ENCODE results near the gene ISL2. TPM values are rescaled to one million over a fixed set of nuclear protein-coding genes. Genes with fewer than 3 reads are reported as not detected.

Gene ISL2
- total RNA-seq, 1 experiment from 2014 or later: 0.51 TPM

- no peak for TF ChIP-seq REST (IDR thresholded peaks at IDR 0.05; ENCODE audit: insufficient read depth in 1 of 2, low read depth in 2 of 2, low read length in 1 of 2)
- TF ChIP-seq TCF7L2 (IDR thresholded peaks at IDR 0.05; ENCODE audit: low read depth, low read length): no peak
- no peak for TF ChIP-seq POLR2AphosphoS5 (IDR thresholded peaks at IDR 0.05; ENCODE audit: low read depth, low read length)
- no peak for TF ChIP-seq CTCF (IDR thresholded peaks at IDR 0.05)
- TF ChIP-seq SIN3A (IDR thresholded peaks at IDR 0.05; ENCODE audit: borderline replicate concordance, insufficient read depth, low read depth, low read length): no peak
- ChIA-PET POLR2A (no interaction called here), CTCF (no interaction called here)
- ATAC-seq (no peak), DNase-seq (ENCODE audit: low read depth, low spot score) (no peak)
- no TSS peak for BruUV-seq (replicated peaks)
- no peaks in the 10 kb centered on the region for H3K36me3 ChIP-seq (ENCODE audit: control insufficient read depth, insufficient read depth, low read length)
- no peak overlapping the region for H3K4me3 ChIP-seq (ENCODE audit: low read depth in 2 of 2, low read length in 2 of 2)
- in situ Hi-C loops (cut with HindIII; ENCODE audit: low pct_unique_long_range_greater_than_20kb, low sequenced_read_pairs): no loop called here
- no peaks in the 10 kb centered on the region for H3K9me3 ChIP-seq (ENCODE audit: control insufficient read depth, insufficient read depth, low read depth, low read length)
- H3K4me1 ChIP-seq (ENCODE audit: control insufficient read depth, insufficient read depth, low read length): no peaks in the 10 kb centered on the region
- H3K27me3 ChIP-seq (ENCODE audit: control insufficient read depth, insufficient read depth, low read length): no peaks in the 10 kb centered on the region; the same call in 1 of the 2 replicates
- no peak overlapping the region for H3K27ac ChIP-seq (ENCODE audit: low read length)
- intact Hi-C loops (cut with micrococcal nuclease; ENCODE audit: unreplicated experiment): no loop called here
Observed at GRCh38 chr15:76320012-76320411, 16.6 kb upstream of the ISL2 start.

GRCh38 chr15:76321171-76321570 is 15.4 kb upstream of the ISL2 start:
- intact Hi-C loops (cut with micrococcal nuclease; ENCODE audit: unreplicated experiment): no loop called here
- Histone ChIP-seq H3K36me3 (ENCODE audit: control insufficient read depth, insufficient read depth, low read length) (no peaks in the 10 kb centered on the region), H3K27me3 (ENCODE audit: control insufficient read depth, insufficient read depth, low read length) (no peaks in the 10 kb centered on the region; the same call in 1 of the 2 replicates), H3K4me1 (ENCODE audit: control insufficient read depth, insufficient read depth, low read length) (no peaks in the 10 kb centered on the region), H3K4me3 (ENCODE audit: low read depth in 2 of 2, low read length in 2 of 2) (no peak overlapping the region), H3K9me3 (ENCODE audit: control insufficient read depth, insufficient read depth, low read depth, low read length) (no peaks in the 10 kb centered on the region), H3K27ac (ENCODE audit: low read length) (no peak overlapping the region)
- TF ChIP-seq SIN3A (IDR thresholded peaks at IDR 0.05; ENCODE audit: borderline replicate concordance, insufficient read depth, low read depth, low read length) (no peak), CTCF (IDR thresholded peaks at IDR 0.05) (no peak), TCF7L2 (IDR thresholded peaks at IDR 0.05; ENCODE audit: low read depth, low read length) (no peak), POLR2AphosphoS5 (IDR thresholded peaks at IDR 0.05; ENCODE audit: low read depth, low read length) (no peak), REST (IDR thresholded peaks at IDR 0.05; ENCODE audit: insufficient read depth in 1 of 2, low read depth in 2 of 2, low read length in 1 of 2) (no peak)
- ATAC-seq: no peak
- ChIA-PET CTCF (no interaction called here), POLR2A (no interaction called here)
- no TSS peak for BruUV-seq (replicated peaks)
- in situ Hi-C loops (cut with HindIII; ENCODE audit: low pct_unique_long_range_greater_than_20kb, low sequenced_read_pairs): no loop called here
- DNase-seq (ENCODE audit: low read depth, low spot score): no peak

Measured in Panc1 (cell line).